Breast epithelium (tissue), 4 donors: ENCODE measurements around the gene HAPLN1. TPM values are rescaled to one million over a fixed set of nuclear protein-coding genes. Genes with fewer than 3 reads are reported as not detected.

Experiments used
- DNase-seq, 2 donors: peaks; one replicate each; pipeline ENCODE4 v3.0.0-alpha.2; 2019; ENCODE audit warnings: low spot score in 2 of 2
- H3K27ac ChIP-seq, 2 donors: fragments of 200-600 bp; sonication (generic) in 1 of 2; one replicate each; pipeline ENCODE4 v1.5.1; 2016 to 2019; ENCODE audit warnings: mild to moderate bottlenecking in 1 of 2
- H3K27me3 ChIP-seq, 2 donors: fragments of 200-600 bp; sonication (generic) in 1 of 2; one replicate each; pipeline versions ENCODE4 v1.5.1 to v1.6.0; 2017 to 2019; ENCODE audit warnings: control low read depth in 1 of 2, mild to moderate bottlenecking in 1 of 2
- H3K36me3 ChIP-seq: fragments of 200-600 bp; one replicate; pipeline ENCODE4 v1.5.1; 2019
- H3K4me1 ChIP-seq, 2 donors: fragments of 200-600 bp; sonication (generic); one replicate each; pipeline ENCODE4 v1.5.1; 2016 to 2019; ENCODE audit warnings: control low read depth in 1 of 2
- H3K4me3 ChIP-seq, 3 donors: fragments of 200-600 bp; sonication (generic); 1 replicate in 2 of 3; 2 replicates in 1 of 3; pipeline ENCODE4 v1.5.1; 2016 to 2019; ENCODE audit warnings: mild to moderate bottlenecking in 3 of 3, moderate library complexity in 2 of 3
- H3K9me3 ChIP-seq, 2 donors: fragments of 200-600 bp; sonication (generic) in 1 of 2; one replicate each; pipeline ENCODE4 v1.5.1; 2016 to 2019; ENCODE audit warnings: control low read depth in 1 of 2
- CTCF ChIP-seq, 3 donors: fragments of 450-650 bp; IDR thresholded peaks; one replicate each; pipeline ENCODE4 v1.5.1; 2016 to 2017; ENCODE audit warnings: antibody characterized with exemption in 3 of 3, mild to moderate bottlenecking in 3 of 3, moderate library complexity in 3 of 3
- POLR2A ChIP-seq: fragments of 450-650 bp; IDR thresholded peaks from one replicate; pipeline ENCODE4 v1.6.1; 2016; ENCODE audit warnings: antibody characterized with exemption, mild to moderate bottlenecking, moderate library complexity
- POLR2AphosphoS5 ChIP-seq, 3 donors: sonication (generic); formaldehyde crosslinking; IDR thresholded peaks; one replicate each; pipeline ENCODE4 v1.6.1; 2017; ENCODE audit warnings: antibody characterized with exemption in 3 of 3
- intact Hi-C: fragments of 100-400 bp; cut with DNase I; formaldehyde crosslinking; loops from one replicate; pipeline ENCODE4 v1.15.1; 2023; ENCODE audit warnings: low total_unique reads
- total RNA-seq, 3 donors: library from RNA; depleted of rRNA; stranded (reverse); fragments of >200 nt; gene quantifications; one replicate each; pipeline ENCODE4 v1.1.0, GENCODE V29; 2016

HAPLN1 gene
- total RNA-seq, 3 donors from 2014 or later = not detected

DNA sequence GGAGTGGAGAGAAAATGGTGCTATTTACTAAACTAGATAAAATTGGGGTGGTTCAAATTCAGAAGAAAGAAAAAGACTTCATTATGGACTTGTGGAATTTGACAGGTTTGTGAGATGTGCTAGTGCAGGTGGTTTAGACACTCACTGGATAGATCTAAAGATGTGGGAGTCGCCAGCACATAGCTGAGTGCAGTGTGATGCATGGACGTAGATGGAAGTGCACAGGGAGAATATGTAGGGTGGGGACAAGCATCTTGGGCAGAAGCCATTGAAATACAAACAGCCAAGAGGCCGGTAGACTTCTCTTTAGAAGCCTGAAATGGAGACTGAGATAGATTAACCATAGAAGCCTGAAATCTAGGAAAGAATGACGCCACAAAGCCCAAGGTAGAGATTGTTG lies 10.7 kb downstream of the HAPLN1 start:
- Histone ChIP-seq H3K27ac (no peak overlapping the region), H3K27me3 (no peaks in the 10 kb centered on the region), H3K4me1 (no peaks in the 10 kb centered on the region), H3K4me3 (no peak overlapping the region), H3K9me3 (peaks cover 5 to 21% of the 10 kb centered on the region in 2 donors), H3K36me3 (no peaks in the 10 kb centered on the region)
- intact Hi-C loops = no loop called here
- TF ChIP-seq POLR2AphosphoS5 (IDR thresholded peaks at IDR 0.05) (no peak), CTCF (IDR thresholded peaks at IDR 0.05) (no peak), POLR2A (no peak)
- no peak for DNase-seq

GRCh38 chr5:83708170-83708569 lies 12.5 kb downstream of the HAPLN1 start:
- Histone ChIP-seq H3K27ac (no peak overlapping the region), H3K27me3 (no peaks in the 10 kb centered on the region), H3K36me3 (no peaks in the 10 kb centered on the region), H3K4me3 (no peak overlapping the region), H3K4me1 (no peaks in the 10 kb centered on the region), H3K9me3 (peaks cover 5 to 25% of the 10 kb centered on the region in 2 donors)
- intact Hi-C loops = no loop called here
- DNase-seq = no peak
- TF ChIP-seq POLR2A (no peak), CTCF (IDR thresholded peaks at IDR 0.05) (no peak), POLR2AphosphoS5 (IDR thresholded peaks at IDR 0.05) (no peak)

DNA sequence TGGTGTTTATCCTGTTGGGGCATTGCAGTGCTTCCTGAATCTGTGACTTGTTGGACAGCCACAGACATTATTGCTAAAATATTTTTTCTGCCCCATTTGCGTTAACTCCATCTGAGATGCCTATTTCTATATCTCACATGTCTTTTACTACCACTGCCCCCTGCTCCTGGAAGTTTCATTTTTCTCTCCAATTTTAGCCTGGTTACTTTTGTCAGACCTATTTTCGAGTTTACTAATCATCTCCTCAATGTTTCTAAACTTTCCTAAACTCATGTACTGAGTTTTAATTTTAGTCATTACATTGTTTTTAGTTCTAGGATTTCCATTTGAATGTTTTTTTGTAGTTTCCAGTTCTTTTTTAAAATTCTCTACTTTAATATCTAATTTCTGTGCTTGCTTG lies 17.6 kb downstream of the HAPLN1 start:
- H3K27me3 ChIP-seq = no peaks in the 10 kb centered on the region
- H3K9me3 ChIP-seq = peaks cover 5 to 25% of the 10 kb centered on the region in 2 donors
- no peak for DNase-seq
- H3K36me3 ChIP-seq = no peaks in the 10 kb centered on the region
- TF ChIP-seq CTCF (IDR thresholded peaks at IDR 0.05) = no peak
- no peak for TF ChIP-seq POLR2AphosphoS5 (IDR thresholded peaks at IDR 0.05)
- TF ChIP-seq POLR2A = no peak
- no peaks in the 10 kb centered on the region for H3K4me1 ChIP-seq
- no peak overlapping the region for H3K4me3 ChIP-seq
- H3K27ac ChIP-seq = no peak overlapping the region
- intact Hi-C loops = no loop called here

DNA sequence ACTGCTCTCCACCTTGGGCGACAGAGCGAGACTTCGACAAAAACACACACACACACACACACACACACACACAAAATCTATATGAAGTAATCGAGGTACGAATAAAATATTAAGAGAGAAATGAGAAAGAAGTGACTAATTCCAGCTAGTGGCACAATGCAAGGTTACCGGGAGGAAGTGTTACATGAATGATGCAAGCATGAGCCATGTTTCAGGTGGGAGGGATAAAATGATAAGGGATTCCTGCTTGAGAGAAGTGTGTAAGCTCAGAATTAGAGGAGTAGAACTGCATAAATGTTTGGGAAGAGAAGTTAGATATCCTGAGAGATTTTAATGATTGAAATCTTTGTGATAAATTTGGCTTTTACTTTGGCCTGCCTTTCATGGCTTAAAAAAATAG lies 18.8 kb downstream of the HAPLN1 start:
- intact Hi-C loops = no loop called here
- no peak for DNase-seq
- no peaks in the 10 kb centered on the region for H3K4me1 ChIP-seq
- H3K27me3 ChIP-seq = no peaks in the 10 kb centered on the region
- TF ChIP-seq CTCF (IDR thresholded peaks at IDR 0.05) = no peak
- no peak for TF ChIP-seq POLR2AphosphoS5 (IDR thresholded peaks at IDR 0.05)
- no peak for TF ChIP-seq POLR2A
- H3K36me3 ChIP-seq = no peaks in the 10 kb centered on the region
- H3K9me3 ChIP-seq = peaks cover 1 to 20% of the 10 kb centered on the region in 2 donors
- no peak overlapping the region for H3K4me3 ChIP-seq
- no peak overlapping the region for H3K27ac ChIP-seq

DNA sequence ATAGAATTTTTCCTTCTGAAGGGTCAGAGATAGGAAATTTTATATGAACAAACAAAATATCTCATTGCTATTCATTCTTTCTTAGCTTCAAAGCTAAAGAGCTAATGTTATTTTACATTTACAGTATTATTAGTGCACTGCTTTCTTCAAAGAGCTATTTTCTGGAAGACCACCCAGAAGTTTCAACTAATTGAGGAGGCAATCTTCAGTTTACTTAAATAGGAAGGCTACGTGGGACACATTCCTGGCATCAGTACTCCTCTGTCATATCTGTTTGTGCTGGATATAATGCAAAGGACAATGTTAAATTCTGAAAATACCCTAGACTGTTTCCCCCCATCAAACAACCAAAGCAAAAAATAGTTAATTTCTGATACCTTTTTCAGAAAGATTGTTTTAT lies 30.8 kb downstream of the HAPLN1 start:
- Histone ChIP-seq H3K27ac (no peak overlapping the region), H3K4me1 (no peaks in the 10 kb centered on the region), H3K36me3 (no peaks in the 10 kb centered on the region), H3K9me3 (no peaks in the 10 kb centered on the region), H3K27me3 (no peaks in the 10 kb centered on the region), H3K4me3 (no peak overlapping the region)
- no peak for DNase-seq
- TF ChIP-seq POLR2AphosphoS5 (IDR thresholded peaks at IDR 0.05) (no peak), POLR2A (no peak), CTCF (IDR thresholded peaks at IDR 0.05) (no peak)
- intact Hi-C loops = no loop called here
